ENCODE results near the gene TFAP2B.

GRCh38 chr6:50819466-50819903, 814 bp downstream of the TFAP2B start:
- no peak for TF ChIP-seq CTCF (conservative IDR thresholded peaks at IDR 0.05 in 1 of 2, IDR thresholded peaks at IDR 0.05 in 1 of 2; ENCODE audit: extremely low read depth in 1 of 2, insufficient read depth in 1 of 2, low read depth in 1 of 2, low read length in 2 of 2)
- TF ChIP-seq EZH2 (IDR thresholded peaks at IDR 0.05; ENCODE audit: borderline replicate concordance, low read length), result peak; percentile 95
